HUES6 (cell line): ENCODE measurements around the gene ABO.
"Not testable (repeated sequence)": the region's sequence is repeated elsewhere in the genome, so short reads cannot be mapped to it uniquely, and the experiment has no call there.

ENCODE experiments used
- H3K27ac ChIP-seq: 2 replicates; pipeline ENCODE4 v1.7.0; 2013; ENCODE audit warnings: low read depth, mild to moderate bottlenecking, low read length, inconsistent platforms
- H3K27me3 ChIP-seq: 2 replicates; pipeline ENCODE4 v1.6.1; 2013; ENCODE audit warnings: low read length; ENCODE audit not compliant: control insufficient read depth, insufficient read depth
- H3K36me3 ChIP-seq: 2 replicates; pipeline ENCODE4 v1.6.1; 2013; ENCODE audit warnings: low read length; ENCODE audit not compliant: control insufficient read depth, insufficient read depth
- H3K4me1 ChIP-seq: 2 replicates; pipeline ENCODE4 v1.6.1; 2013; ENCODE audit warnings: low read length; ENCODE audit not compliant: control insufficient read depth, insufficient read depth
- H3K4me3 ChIP-seq: 2 replicates; pipeline ENCODE4 v1.5.1; 2013; ENCODE audit warnings: low read depth, low read length
- H3K9ac ChIP-seq: one replicate; pipeline ENCODE4 v1.6.1; 2013; ENCODE audit warnings: mild to moderate bottlenecking, low read length
- H3K9me3 ChIP-seq: 2 replicates; pipeline ENCODE4 v1.6.1; 2013; ENCODE audit warnings: low read depth, low read length; ENCODE audit not compliant: control insufficient read depth, insufficient read depth

Gene ABO

DNA sequence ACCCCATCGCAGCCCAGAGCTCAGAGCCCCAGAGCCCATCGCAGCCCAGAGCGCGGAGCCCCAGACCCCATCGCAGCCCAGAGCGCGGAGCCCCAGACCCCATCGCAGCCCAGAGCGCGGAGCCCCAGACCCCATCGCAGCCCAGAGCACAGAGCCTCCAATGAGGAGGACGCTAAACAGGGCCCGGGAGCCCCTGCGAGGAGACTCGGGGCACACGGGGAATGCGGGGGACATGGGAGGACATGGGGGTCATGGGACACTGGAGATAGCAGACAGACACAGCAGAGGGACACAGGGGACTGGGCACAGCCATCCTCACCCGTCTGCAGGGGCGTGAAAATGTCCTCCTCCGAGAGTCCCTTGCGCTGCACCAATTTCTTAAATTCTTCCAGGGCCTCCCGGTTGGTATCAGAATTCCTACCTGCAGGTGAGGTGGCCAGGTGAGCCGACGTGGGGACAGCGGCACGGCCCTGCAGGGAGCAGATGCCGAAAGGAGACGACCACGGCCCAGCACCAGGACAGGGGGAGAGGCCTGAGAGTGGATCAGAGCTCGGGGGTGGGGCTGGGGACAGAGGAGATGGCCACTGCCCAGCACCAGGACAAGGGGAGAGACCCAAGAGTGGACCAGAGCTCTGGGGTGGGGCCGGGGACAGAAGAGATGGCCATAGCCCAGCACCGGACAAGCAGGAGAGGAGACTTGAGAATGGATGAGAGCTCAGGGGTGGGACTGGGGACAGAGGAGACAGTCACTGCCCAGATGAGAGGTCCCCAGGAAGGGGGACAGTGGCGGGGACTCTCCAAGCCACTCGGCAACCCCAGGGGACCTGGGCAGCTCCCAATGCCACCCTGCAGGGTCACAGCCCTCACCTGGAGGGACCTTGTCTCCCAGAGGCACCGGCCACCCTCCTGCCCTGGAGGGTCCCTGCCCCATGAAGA is 68.7 kb downstream of the ABO start:
- Histone ChIP-seq H3K27ac (no peak overlapping the region), H3K27me3 (peaks cover 59% of the 10 kb centered on the region), H3K4me3 (no peak overlapping the region), H3K9me3 (no peaks in the 10 kb centered on the region), H3K36me3 (no peaks in the 10 kb centered on the region), H3K4me1 (no peaks in the 10 kb centered on the region), H3K9ac (no peak overlapping the region)

DNA sequence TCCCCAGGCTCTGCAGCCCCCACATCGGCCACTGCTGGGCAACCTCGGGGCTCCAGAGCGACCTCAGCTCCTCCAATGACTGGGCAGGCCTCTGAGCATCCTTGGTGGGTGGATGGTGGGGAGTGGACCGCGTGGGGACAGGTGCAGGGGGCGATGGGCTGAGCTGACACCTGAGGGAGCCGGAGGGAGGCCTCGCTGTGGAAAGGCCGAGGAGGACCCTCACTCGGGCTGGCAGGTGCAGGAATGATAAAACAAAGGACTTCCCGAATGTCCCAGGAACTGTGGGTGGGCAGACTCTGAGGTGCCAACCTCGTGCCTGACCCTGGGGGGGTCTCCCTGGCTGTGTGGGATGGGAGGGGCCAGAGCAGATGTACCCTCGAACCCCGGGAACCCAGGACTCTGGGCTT is 69.5 kb downstream of the ABO start:
- H3K4me3 ChIP-seq, H3K36me3 ChIP-seq, H3K9me3 ChIP-seq, H3K9ac ChIP-seq, H3K27ac ChIP-seq, H3K4me1 ChIP-seq: not testable (repeated sequence)
- H3K27me3 ChIP-seq: peaks cover 59% of the 10 kb centered on the region
